Ishikawa (cell line): ENCODE results near the gene RAB3D.

Experiments
- CEBPB ChIP-seq: IDR thresholded peaks from 2 replicates; pipeline ENCODE4 v1.6.1; 2012
- EGR1 ChIP-seq: IDR thresholded peaks from 2 replicates; pipeline ENCODE4 v1.6.1; 2012
- EP300 ChIP-seq: IDR thresholded peaks from 2 replicates; pipeline ENCODE4 v1.6.1; 2012; ENCODE audit warnings: borderline replicate concordance
- FOXM1 ChIP-seq: IDR thresholded peaks from 2 replicates; pipeline ENCODE4 v1.6.1; 2012; ENCODE audit warnings: low read depth, borderline replicate concordance
- MAX ChIP-seq: IDR thresholded peaks from 2 replicates; pipeline ENCODE4 v1.6.1; 2012
- NFIC ChIP-seq: IDR thresholded peaks from 2 replicates; pipeline ENCODE4 v1.6.1; 2012
- RAD21 ChIP-seq: IDR thresholded peaks from 2 replicates; pipeline ENCODE4 v1.6.1; 2012; ENCODE audit warnings: low read depth
- REST ChIP-seq: IDR thresholded peaks from 2 replicates; pipeline ENCODE4 v1.6.1; 2012; ENCODE audit warnings: low read depth, mild to moderate bottlenecking
- TAF1 ChIP-seq: IDR thresholded peaks from 2 replicates; pipeline ENCODE4 v1.6.1; 2012; ENCODE audit warnings: low read depth, mild to moderate bottlenecking
- TCF12 ChIP-seq: IDR thresholded peaks from 2 replicates; pipeline ENCODE4 v1.6.1; 2012; ENCODE audit warnings: low read depth
- TEAD4 ChIP-seq: IDR thresholded peaks from 2 replicates; pipeline ENCODE4 v1.6.1; 2012
- USF1 ChIP-seq: IDR thresholded peaks from 2 replicates; pipeline ENCODE4 v1.6.1; 2012
- YY1 ChIP-seq: IDR thresholded peaks from 2 replicates; pipeline ENCODE4 v1.6.1; 2012; ENCODE audit warnings: low read depth
- ZBTB7A ChIP-seq: IDR thresholded peaks from 2 replicates; pipeline ENCODE4 v1.6.1; 2012; ENCODE audit warnings: low read depth

GRCh38 chr19:11322269-11323024 lies 17.0 kb downstream of the RAB3D start:
- TF ChIP-seq REST: no peak
- TF ChIP-seq FOXM1: no peak
- no peak for TF ChIP-seq CEBPB
- no peak for TF ChIP-seq EP300
- no peak for TF ChIP-seq TEAD4
- no peak for TF ChIP-seq TAF1
- no peak for TF ChIP-seq USF1
- TF ChIP-seq RAD21: no peak
- no peak for TF ChIP-seq TCF12
- TF ChIP-seq MAX: no peak
- TF ChIP-seq EGR1: no peak
- no peak for TF ChIP-seq ZBTB7A
- TF ChIP-seq NFIC: no peak
- no peak for TF ChIP-seq YY1
